ENCODE measurements around the gene TEX264.

- TF ChIP-seq POLR2A (IDR thresholded peaks at IDR 0.05; ENCODE audit: low read depth, low read length) (no peak), TAF1 (IDR thresholded peaks at IDR 0.05; ENCODE audit: low read depth, low read length) (no peak), POLR2AphosphoS5 (IDR thresholded peaks at IDR 0.05; ENCODE audit: low read depth, low read length) (no peak), SPI1 (IDR thresholded peaks at IDR 0.05; ENCODE audit: low read depth, low read length) (no peak)
These were observed 31.1 kb downstream of the TEX264 start for GRCh38 chr3:51702156-51702555.

All from GM12891 (cell line).